Left renal pelvis (tissue), 4 donors: ENCODE data around the gene CTBP2. TPM values are rescaled to one million over a fixed set of nuclear protein-coding genes. Genes with fewer than 3 reads are reported as not detected.
"Not testable (repeated sequence)": the region's sequence is repeated elsewhere in the genome, so short reads cannot be mapped to it uniquely, and the experiment has no call there.

Source experiments
- DNase-seq, 4 donors: peaks; one replicate each; pipeline ENCODE4 v3.0.0-alpha.2; 2013; ENCODE audit warnings: low read depth in 4 of 4, low spot score in 3 of 4
- polyA plus RNA-seq, 4 donors: library from polyadenylated mRNA; unstranded; fragments of 120-200 nt; gene quantifications; one replicate each; pipeline ENCODE4 v1.2.1, GENCODE V29; 2013; ENCODE audit not compliant: insufficient read length in 4 of 4

The CTBP2 gene
- polyA plus RNA-seq, 4 donors = 44.4 to 90.5 (median 87.6) TPM

GRCh38 chr10:125093974-125094705 lies 66.2 kb downstream of the CTBP2 start:
- no peak for DNase-seq

GRCh38 chr10:125093199-125093973 lies 67.0 kb downstream of the CTBP2 start:
- DNase-seq = no peak

GRCh38 chr10:125092564-125093031 lies 67.8 kb downstream of the CTBP2 start:
- DNase-seq = no peak

DNA sequence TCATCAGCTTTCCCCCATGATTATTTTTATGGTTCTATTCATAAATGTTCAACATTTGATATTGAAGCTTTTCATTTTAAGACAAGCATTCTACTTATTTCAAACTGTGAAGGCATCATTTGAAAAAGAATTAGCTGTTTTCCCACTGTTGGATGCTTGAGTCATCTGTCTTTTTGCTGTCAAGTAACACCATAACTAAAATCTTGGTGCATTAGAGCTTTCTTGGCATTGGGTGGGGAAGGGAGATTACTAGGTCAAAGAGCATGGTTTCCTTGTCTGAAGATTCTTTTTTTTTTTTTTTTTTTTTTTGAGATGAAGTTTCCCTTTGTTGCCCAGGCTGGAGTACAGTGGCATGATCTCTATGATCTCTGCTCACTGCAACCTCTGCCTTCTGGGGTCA lies 68.5 kb downstream of the CTBP2 start:
- DNase-seq = no peak

DNA sequence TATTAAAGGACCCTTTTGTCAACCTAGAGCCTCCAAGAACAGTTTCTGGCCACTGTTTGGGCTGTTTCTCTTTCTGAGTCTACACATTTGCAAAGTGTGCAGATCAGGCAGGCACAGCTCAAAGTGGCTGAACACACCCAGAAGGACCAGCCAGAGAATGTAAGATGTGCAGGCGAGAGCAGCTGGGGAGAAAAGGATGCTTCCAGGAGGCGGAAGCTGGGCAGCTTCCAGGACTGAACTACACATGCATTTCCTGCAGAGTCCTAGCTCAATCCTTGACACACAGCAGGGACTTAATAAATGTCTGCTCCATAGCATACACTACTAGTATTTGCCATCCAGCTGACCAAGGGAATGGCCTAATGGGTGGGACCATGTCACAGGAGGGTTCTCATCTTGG lies 70.9 kb downstream of the CTBP2 start:
- DNase-seq = no peak

- no peak for DNase-seq
These were observed 72.5 kb downstream of the CTBP2 start for GRCh38 chr10:125087897-125088215.

DNA sequence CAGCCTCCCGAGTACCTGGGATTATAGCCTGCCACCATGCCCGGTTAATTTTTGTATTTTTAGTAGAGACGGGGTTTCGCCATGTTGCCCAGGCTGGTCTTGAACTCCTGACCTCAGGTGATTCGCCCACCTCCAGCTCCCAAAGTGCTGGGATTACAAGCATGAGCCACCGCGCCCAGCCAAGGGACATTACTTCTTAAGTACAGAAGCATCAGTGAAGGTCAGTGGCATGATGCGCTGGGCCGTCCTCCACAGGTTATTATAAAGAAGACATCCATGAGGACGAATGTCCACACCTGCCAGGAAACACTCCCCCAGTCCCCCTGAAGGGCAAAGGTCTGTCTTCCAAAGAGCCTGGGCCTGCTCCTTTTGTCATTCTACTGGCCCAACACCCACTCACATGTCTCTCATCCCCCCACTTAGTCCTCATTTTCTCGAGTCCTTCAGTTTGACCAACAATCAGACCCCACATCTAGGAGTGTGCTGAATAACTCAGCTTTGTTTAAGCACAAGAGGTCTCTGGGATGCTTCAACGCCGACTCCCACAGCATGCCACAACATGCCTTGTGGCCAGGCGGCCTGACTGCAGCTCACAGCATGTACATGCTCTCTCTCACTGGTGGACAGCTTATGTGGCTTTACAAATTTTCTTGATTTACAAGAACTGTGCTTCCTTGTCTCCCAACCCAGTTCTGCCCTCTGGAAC lies 73.0 kb downstream of the CTBP2 start:
- no peak for DNase-seq

DNA sequence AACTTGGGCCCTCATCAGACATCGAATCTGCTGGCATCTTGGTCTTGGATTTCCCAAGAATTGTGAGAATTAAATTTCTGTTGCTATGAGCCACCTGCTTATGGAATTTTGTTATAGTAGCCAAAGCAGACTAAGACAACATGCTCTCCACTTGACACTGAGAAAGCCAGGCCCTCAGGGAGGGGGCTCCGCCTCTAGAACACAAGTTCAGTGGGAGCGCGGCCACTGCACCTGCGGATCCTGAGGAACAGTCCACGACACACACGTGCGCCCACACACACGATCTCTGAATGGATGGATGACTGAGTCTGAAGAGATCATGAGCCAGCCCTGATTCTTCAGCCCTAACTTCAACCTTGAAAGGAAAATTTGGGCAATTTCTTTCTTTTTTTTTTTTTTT lies 73.7 kb downstream of the CTBP2 start:
- DNase-seq = no peak

DNA sequence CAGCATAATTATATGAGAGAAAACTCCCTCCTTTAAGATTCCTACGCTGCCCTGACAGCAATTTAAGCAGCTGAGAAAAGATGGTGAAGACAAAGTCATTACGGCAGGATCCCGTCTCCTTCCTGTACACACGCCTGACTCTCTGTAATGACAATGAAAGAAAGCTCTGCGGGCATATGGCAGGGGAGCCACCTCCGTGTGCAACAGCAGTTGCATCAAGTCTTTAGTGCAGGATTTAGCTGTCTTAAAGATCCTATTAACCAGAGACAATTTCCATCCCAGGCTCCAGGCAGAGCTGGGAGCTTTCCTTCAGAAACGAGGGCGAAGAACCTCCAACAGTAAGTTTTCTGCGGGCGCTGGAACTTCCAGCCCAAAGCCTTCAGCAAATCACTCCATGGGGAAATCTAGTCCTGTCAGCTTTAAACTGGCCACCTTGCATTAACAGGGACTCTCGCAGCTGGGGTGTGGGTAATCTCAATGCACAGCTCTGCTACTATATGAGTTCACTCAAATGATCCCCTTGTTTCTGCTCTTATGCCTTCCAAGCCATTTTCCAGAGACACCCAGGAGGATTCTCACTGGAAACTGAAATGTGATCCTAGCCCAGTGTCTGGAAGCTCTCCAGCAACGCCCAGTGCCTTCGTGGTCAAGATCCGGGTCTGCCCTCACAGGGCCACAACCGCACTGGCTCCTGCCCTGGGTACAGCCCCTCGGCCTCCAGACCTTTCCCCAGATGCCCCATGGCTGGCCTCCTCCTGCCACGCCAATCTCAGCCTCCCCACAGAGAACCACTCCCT lies 74.9 kb downstream of the CTBP2 start:
- no peak for DNase-seq

GRCh38 chr10:125084614-125085257 lies 75.6 kb downstream of the CTBP2 start:
- no peak for DNase-seq

GRCh38 chr10:125084191-125084613 lies 76.2 kb downstream of the CTBP2 start:
- no peak for DNase-seq

DNA sequence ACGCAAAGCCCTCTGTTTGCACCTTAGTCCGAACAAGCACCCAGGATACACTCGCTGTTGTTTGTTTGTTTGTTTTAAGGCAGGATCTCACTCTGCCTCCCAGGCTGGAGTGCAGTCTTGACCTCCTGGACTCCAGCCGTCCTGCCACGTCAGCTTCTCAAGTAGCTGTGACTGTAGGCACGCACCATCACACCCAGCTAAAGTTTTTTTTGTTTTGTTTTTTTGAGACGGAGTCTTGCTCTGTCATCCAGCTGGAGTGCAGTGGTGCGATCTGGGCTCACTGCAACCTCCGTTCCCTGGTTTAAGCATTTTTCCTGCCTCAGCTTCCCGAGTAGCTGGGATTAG lies 76.8 kb downstream of the CTBP2 start:
- DNase-seq = no peak

- no peak for DNase-seq
These were observed 77.3 kb downstream of the CTBP2 start for GRCh38 chr10:125082881-125083575.

GRCh38 chr10:125082471-125082870 lies 77.9 kb downstream of the CTBP2 start:
- DNase-seq = not testable (repeated sequence)

GRCh38 chr10:125081931-125082330 lies 78.4 kb downstream of the CTBP2 start:
- DNase-seq = no peak

DNA sequence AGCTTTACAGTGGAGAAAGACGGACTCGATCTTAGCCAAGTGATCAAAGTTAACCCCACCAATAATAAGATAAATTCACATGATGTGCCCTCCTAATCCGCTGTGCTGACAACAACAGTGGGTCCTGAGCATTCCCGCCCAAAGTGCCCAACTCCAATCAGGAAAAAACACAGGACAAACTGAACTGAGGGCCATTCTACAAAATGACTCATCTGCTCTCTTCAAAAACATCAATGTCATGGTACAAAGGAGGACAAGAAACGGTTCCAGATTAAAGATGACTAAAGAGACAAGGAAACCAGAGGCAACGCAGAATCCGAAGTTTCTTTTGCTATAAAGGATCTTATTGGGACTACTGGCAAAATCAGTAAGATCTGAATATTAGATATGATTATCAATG lies 79.4 kb downstream of the CTBP2 start:
- no peak for DNase-seq

GRCh38 chr10:125080296-125080695 lies 80.1 kb downstream of the CTBP2 start:
- DNase-seq = no peak

DNA sequence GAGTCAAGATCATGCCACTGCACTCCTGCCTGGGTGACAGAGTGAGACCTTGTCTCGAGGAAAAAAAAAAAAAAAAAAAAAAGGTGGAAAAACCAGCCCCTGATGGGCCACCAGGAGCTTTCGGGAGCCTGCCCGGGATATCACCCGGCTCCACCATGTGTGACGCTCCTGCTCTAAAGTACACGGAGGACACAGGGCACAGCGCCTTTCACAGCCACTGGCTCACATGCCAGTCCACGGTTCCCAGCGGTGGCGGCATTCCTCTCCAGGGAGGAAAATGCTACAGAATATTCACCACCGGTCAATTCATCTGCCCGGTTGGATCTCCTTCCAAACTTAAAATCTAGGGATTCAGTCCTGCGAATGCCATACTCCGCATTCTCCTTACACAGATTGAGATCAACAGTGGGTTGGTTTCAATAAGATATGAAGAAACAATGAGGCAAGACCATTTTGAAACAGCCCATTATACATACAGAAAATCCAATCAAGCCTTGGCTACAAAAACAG lies 81.2 kb downstream of the CTBP2 start:
- no peak for DNase-seq

GRCh38 chr10:125076891-125077541 lies 83.3 kb downstream of the CTBP2 start:
- no peak for DNase-seq
